Ovary (tissue), 9 donors: Measurements from ENCODE around the gene CRYGD. TPM values are rescaled to one million over a fixed set of nuclear protein-coding genes. Genes with fewer than 3 reads are reported as not detected.
"Not testable (repeated sequence)": the region's sequence is repeated elsewhere in the genome, so short reads cannot be mapped to it uniquely, and the experiment has no call there.

ENCODE experiments used
- DNase-seq, 5 donors: peaks; one replicate each; pipeline ENCODE4 v3.0.0-alpha.2; 2019 to 2020
- H3K27ac ChIP-seq, 2 donors: fragments of 200-600 bp; one replicate each; pipeline versions ENCODE4 v1.5.1 to v1.8.0; 2019 to 2022
- H3K27me3 ChIP-seq: fragments of 200-600 bp; one replicate; pipeline ENCODE4 v1.8.0; 2022
- H3K36me3 ChIP-seq: fragments of 200-600 bp; sonication (generic); one replicate; pipeline ENCODE4 v1.5.1; 2019
- H3K4me1 ChIP-seq: one replicate; pipeline ENCODE4 v1.8.1; 2013; ENCODE audit warnings: mild to moderate bottlenecking, moderate library complexity; ENCODE audit not compliant: insufficient read depth
- H3K4me3 ChIP-seq: fragments of 200-600 bp; sonication (generic); one replicate; pipeline ENCODE4 v1.5.1; 2017
- H3K9me3 ChIP-seq, 2 donors: fragments of 200-600 bp in 1 of 2; sonication (generic) in 1 of 2; one replicate each; pipeline versions ENCODE4 v1.5.1 to v1.8.1; 2013 to 2019; ENCODE audit warnings: mild to moderate bottlenecking in 1 of 2, moderate library complexity in 1 of 2
- EP300 ChIP-seq: sonication (generic); formaldehyde crosslinking; IDR thresholded peaks from one replicate; pipeline ENCODE4 v1.6.1; 2017; ENCODE audit warnings: antibody characterized with exemption
- POLR2A ChIP-seq: fragments of 450-650 bp; IDR thresholded peaks from one replicate; pipeline ENCODE4 v1.6.1; 2017; ENCODE audit warnings: antibody characterized with exemption, mild to moderate bottlenecking, moderate library complexity
- WGBS, 3 donors: extraction: QIAGEN DNeasy Blood & Tissue Kit in 1 of 3; methylation state at CpG; one replicate each; pipeline versions ENCODE4 v1.1.5 to v1.1.7; 2013 to 2017; 5-methylcytosine and 5-hydroxymethylcytosine counted together
- intact Hi-C, 4 donors: fragments of 100-400 bp; cut with DNase I; formaldehyde crosslinking; loops; one replicate each; pipeline versions ENCODE4 v1.11.0 to v1.15.1; 2022 to 2023
- polyA plus RNA-seq, 2 donors: library from polyadenylated mRNA; stranded (reverse); fragments of 200-250 nt in 1 of 2; fragments of 350-450 nt in 1 of 2; fragmentation: Illumina TruSeq in 1 of 2; extraction: RNeasy Lipid Tissue Mini Kit (QIAGEN cat#74804) in 1 of 2; gene quantifications; one replicate each; pipeline ENCODE4 v1.2.3, GENCODE V29; 2013 to 2014
- total RNA-seq, 7 donors: library from RNA; depleted of rRNA in 2 of 7; stranded (reverse); fragments of >200 nt in 2 of 7; fragmentation: NEBNext Ultra II Directional in 3 of 7; extraction: Animal tissue kit (Norgen Biotek cat#: 25700) in 3 of 7; gene quantifications; one replicate each; pipeline versions ENCODE4 v1.1.0 to v1.2.4, GENCODE V29; 2016 to 2023
- TF ChIP-seq, protein P1 (sequence below), 3 donors: fragments of 450-650 bp in 2 of 3; fragments of 200-600 bp in 1 of 3; IDR thresholded peaks; one replicate each; pipeline versions ENCODE4 v1.5.1 to v1.8.0; 2016 to 2022; ENCODE audit warnings: antibody characterized with exemption in 3 of 3, mild to moderate bottlenecking in 1 of 3
- donor health status: DM: no; HTN: no; CAD: no; lungs with moderate emphysema.
- donor health status: DM: no; HTN: no; CAD: no.
- donor health status: Bipolar disorder and iron deficiency.
- donor health status: DM: yes; HTN: yes; CAD: no.
- donor health status: DM: no; HTN: no; CAD: no.
- donor health status: DM: yes; HTN: yes; CAD: no.

The CRYGD gene
- total and polyA plus RNA-seq, 9 donors: 1.5 to 7.3 (median 3.8) TPM; not detected in 1

DNA sequence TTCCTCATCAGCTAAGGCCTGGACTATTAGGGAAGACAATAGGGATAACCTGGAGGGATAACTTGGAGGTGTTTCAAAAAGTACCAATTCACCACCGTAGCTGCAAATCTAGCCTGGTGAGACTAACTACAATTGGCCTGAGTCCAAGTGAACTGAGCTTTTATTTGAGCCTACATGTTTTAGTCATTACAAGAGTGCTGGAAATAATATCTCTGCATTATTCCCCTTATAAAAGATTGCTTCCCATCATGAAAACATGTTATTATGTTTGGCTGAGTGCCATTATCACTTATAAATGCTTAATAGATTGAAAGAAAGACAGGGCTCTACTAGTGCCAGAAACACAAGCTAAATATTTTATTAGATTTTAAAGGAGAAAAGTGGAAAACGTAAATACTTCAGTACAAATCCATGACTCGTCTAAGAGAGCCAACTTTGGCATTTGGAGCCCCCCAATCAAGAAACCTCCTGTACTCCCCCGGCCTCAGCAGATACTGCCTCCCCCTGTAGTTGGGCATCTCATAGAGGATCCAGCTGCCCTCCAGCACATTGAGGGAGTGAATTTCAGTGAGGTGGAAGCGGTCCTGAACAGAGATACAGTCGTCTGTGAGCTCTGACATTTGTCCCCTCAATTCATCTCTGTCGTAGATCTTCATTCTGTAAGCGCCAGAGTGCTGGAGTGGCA, 18.1 kb upstream of the CRYGD start:
- H3K4me3 ChIP-seq: no peak overlapping the region
- TF ChIP-seq POLR2A (no peak), EP300 (no peak)
- TF ChIP-seq, protein P1, sequence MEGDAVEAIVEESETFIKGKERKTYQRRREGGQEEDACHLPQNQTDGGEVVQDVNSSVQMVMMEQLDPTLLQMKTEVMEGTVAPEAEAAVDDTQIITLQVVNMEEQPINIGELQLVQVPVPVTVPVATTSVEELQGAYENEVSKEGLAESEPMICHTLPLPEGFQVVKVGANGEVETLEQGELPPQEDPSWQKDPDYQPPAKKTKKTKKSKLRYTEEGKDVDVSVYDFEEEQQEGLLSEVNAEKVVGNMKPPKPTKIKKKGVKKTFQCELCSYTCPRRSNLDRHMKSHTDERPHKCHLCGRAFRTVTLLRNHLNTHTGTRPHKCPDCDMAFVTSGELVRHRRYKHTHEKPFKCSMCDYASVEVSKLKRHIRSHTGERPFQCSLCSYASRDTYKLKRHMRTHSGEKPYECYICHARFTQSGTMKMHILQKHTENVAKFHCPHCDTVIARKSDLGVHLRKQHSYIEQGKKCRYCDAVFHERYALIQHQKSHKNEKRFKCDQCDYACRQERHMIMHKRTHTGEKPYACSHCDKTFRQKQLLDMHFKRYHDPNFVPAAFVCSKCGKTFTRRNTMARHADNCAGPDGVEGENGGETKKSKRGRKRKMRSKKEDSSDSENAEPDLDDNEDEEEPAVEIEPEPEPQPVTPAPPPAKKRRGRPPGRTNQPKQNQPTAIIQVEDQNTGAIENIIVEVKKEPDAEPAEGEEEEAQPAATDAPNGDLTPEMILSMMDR (IDR thresholded peaks at IDR 0.05): no peak
- no peaks in the 10 kb centered on the region for H3K36me3 ChIP-seq
- DNase-seq: no peak
- WGBS, 3 donors: 40 to 47% (median 43%) methylated on average over 8 of the region's 8 CpGs
- intact Hi-C loops: no loop called here
- H3K27ac ChIP-seq: no peak overlapping the region
- no peaks in the 10 kb centered on the region for H3K27me3 ChIP-seq
- H3K9me3 ChIP-seq: no peaks in the 10 kb centered on the region
- no peaks in the 10 kb centered on the region for H3K4me1 ChIP-seq

DNA sequence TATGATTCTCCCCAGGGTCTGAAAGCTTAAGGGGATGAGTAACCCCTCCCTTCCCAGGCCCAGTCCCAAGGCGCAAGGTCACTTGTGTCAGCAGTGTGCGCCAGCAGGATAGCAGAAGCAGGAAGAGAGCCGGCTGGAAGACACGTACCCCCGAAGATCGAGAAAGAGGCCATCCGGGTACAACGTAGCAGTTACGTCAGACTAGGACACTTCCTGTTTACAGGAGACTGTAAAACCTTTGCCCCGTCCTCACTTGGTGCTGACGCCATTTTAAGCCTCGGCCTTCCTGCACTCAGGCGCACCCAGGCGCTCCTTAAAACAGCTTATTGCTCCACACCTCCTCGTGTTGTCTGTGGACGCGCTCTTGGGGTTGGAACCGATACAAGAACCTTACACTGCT, 15.1 kb upstream of the CRYGD start:
- no peaks in the 10 kb centered on the region for H3K27me3 ChIP-seq
- TF ChIP-seq EP300: no peak
- TF ChIP-seq, protein P1 (IDR thresholded peaks at IDR 0.05): no peak
- TF ChIP-seq POLR2A: no peak
- intact Hi-C loops: no loop called here
- H3K27ac ChIP-seq: no peak overlapping the region
- no peaks in the 10 kb centered on the region for H3K9me3 ChIP-seq
- no peaks in the 10 kb centered on the region for H3K36me3 ChIP-seq
- no peak overlapping the region for H3K4me3 ChIP-seq
- no peak for DNase-seq
- peaks cover 9% of the 10 kb centered on the region for H3K4me1 ChIP-seq
- WGBS, 3 donors: 89 to 92% (median 91%) methylated on average over 18 of the region's 18 CpGs

DNA sequence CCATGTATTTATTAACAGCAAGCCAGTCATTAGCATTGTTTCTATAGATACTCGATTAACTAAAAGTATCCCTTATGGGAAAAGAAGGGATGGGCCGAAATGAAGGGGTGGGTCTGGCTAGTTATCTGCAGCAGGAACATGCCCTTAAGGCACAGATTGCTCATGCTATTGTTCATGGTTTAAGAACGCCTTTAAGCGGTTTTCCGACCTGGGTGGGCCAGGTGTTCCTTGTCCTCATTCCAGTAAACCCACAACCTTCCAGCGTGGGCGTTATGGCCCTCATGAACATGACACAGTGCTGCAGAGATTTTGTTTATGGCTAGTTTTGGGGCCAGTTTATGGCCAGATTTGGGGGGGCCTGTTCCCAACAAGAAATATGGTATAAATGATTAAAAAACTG, 14.0 kb upstream of the CRYGD start:
- H3K4me3 ChIP-seq, intact Hi-C loops, H3K9me3 ChIP-seq, DNase-seq, H3K4me1 ChIP-seq, H3K27me3 ChIP-seq, H3K36me3 ChIP-seq, H3K27ac ChIP-seq: not testable (repeated sequence)
- 91 to 96% (median 95%) methylated on average over 7 of the region's 7 CpGs for whole genome bisulfite sequencing, 3 donors

DNA sequence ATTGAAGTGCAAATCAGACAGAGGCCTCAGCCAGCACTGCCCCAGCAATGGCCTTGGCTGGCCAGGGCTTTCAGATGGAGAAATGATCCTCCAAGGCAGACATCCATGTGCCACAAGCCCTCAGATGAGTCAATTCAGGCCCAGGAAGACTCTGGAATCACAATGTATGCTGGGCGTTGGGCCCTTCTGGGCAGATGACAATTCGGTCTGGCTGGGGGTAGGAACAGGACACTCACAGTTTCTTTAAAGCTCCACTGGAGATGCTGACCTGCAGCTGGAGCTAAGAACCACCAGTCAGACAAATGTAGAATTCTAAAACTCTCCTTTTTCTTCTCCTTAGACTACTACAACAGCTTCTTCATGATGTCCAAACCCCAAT, 12.4 kb upstream of the CRYGD start:
- DNase-seq: no peak
- peak overlapping the region in 1 of 2 donors; percentile 59 for H3K27ac ChIP-seq
- no peaks in the 10 kb centered on the region for H3K36me3 ChIP-seq
- no peak overlapping the region for H3K4me3 ChIP-seq
- no peaks in the 10 kb centered on the region for H3K27me3 ChIP-seq
- WGBS, 3 donors: 66 to 88% (median 88%) methylated on average over 2 of the region's 2 CpGs
- intact Hi-C loops: no loop called here
- H3K4me1 ChIP-seq: peaks cover 9% of the 10 kb centered on the region
- TF ChIP-seq POLR2A (no peak), EP300 (no peak)
- TF ChIP-seq, protein P1 (IDR thresholded peaks at IDR 0.05): no peak
- H3K9me3 ChIP-seq: no peaks in the 10 kb centered on the region

DNA sequence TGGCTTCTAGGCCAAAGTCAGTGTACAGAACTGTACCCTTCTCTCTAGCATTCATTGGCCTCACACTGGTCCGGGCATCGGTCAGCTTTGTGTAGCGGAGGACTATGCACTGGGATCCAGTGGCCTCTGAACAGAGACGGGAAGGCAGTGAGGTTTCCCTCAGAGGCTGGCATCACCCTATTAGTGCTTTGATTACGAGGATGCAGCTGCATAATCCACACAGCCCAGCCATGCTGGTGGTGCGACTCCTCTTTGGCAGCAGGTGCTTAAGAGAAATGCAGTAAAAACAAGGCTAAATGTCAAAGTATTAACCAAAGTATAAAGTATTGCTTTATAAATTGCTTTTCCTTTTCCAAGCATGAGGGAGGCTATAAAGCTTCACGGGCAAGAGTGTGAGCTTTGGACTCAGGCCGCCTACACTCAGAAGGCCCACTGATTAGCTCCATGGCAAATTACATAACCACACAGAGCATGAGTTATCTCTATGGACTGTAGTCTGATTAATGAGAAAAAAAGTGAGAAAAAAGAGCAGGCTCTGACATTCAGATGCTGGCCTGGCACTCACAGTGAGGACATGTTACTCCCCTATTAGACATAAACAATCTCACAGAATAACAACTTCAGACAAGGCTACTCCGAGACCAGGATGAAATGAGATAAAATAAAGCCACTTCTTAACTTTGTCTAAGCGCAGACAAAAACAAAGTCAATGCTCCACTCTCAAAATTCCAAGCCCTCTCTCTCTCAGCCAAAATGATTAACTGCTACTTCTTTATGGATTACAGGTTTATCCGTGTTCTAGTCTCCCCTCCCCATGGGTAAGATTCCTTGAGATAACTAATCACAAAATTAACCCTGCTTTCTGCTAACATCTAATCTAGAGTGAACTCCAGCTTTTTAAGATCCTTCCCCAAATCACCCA, 11.7 kb upstream of the CRYGD start:
- H3K9me3 ChIP-seq: no peaks in the 10 kb centered on the region
- no peak for TF ChIP-seq EP300
- TF ChIP-seq, protein P1 (IDR thresholded peaks at IDR 0.05): no peak
- TF ChIP-seq POLR2A: no peak
- H3K4me3 ChIP-seq: no peak overlapping the region
- H3K27me3 ChIP-seq: no peaks in the 10 kb centered on the region
- H3K36me3 ChIP-seq: no peaks in the 10 kb centered on the region
- intact Hi-C loops: no loop called here
- peak; percentile 23 to 44 (median 41) for DNase-seq
- WGBS, 3 donors: 39 to 42% (median 41%) methylated on average over 11 of the region's 11 CpGs
- H3K27ac ChIP-seq: peak overlapping the region in 1 of 2 donors; percentile 60
- H3K4me1 ChIP-seq: peaks cover 9% of the 10 kb centered on the region
